Measurements from ENCODE around the gene GHRH.
A peak's percentile ranks its signal among the peaks of the same experiment; 100 is the strongest.

The GHRH gene

DNA sequence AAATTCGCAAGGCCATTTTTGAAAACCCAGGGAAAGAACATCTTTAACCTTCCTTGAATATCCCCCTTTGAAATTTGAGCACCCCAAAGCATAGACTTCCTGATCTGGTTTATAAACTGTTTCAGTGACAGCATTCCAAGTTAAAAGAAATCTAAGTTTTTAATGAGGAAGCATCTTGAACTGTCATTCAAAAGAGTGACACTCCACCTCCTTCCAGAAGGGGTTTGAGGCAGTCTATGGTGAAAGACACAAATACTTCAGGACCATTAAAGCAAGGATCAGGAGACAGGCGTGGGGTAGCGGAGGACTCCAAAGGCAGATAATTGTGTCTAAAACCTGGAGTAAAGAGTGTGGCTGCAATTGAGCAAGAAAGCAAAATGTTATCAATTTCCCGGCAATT, 691 bp downstream of the GHRH start:
- no peak for DNase-seq (ENCODE audit: low spot score)

DNA sequence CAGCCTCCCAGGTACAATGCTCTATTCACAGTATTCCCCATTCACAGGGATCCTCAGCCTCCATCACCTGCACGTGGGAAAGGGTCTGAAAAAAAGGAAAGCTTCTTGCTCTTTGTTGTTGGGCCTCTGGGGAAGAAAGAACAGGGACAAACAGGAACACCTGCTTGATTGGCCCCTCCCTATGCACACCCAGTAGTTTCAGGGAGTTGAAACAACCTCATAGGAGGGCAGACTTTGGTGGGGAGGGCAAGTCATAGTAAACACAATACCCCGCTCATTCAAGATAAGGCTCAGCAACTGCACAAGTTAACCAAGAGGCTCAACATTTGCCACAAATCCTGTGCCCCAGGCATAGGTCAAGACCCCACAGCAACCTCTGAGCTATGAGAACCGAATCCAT, 1.7 kb downstream of the GHRH start:
- no peak for DNase-seq (ENCODE audit: low spot score)

DNA sequence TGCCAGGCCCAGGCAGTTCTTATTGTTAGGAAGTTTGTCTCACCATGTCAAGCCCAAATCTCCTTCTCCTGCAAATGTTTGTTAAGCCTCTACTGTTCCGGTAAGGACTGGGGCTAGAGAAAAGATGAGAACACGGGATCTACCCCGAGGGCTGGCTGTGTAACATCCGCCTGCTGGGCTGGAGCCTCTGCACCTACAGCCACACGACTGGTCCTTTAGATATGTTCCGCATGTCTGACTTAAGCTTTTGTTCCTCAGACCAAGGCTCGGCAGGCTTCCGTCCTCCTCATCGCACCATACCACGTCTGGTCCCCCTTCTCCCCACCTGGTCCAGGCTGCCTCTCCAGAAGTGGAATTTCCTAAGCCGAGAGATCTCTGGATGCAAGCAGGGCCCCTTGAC, 2.6 kb downstream of the GHRH start:
- no peak for DNase-seq (ENCODE audit: low spot score)

DNA sequence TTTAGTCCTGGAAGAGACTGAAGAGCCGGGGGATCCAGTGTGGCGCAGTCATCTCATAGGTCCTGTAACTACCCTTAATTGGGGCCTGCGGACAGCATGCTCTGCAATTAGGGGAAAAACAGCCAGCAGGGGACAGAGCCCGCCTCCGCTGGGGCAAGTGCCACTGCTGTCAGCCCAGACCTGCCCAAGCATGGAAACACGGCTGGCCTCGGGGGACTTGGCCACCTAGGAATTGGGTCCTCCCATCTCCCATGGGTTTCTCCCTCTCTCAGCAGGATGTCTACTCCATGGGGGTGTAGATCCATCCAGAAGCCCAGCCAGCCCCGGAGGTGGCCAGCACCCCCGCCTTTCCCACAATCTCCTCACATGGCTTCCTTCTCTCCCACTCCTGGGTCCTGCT, 3.6 kb downstream of the GHRH start:
- peak; percentile 52 for DNase-seq (ENCODE audit: low spot score)

DNA sequence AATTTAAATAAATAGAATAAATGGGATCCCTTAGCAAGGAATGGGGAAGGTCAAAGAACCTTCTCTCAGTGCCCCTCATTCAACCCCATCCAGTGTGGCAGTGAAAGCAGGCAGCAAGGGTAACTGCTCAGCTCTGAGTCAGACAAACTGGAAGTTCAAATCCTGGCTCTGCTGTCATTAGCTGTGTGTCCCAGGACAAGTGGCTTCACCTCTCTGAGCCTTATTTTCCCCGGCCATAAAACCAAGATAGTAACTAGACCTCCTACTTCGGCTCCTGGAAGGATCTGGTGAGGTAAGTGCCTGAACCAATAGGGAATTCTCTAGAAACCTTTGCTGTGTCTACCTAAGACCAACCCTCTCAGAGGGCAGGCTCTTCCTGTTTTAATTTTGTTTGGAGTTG, 4.1 kb downstream of the GHRH start:
- DNase-seq (ENCODE audit: low spot score), result no peak

DNA sequence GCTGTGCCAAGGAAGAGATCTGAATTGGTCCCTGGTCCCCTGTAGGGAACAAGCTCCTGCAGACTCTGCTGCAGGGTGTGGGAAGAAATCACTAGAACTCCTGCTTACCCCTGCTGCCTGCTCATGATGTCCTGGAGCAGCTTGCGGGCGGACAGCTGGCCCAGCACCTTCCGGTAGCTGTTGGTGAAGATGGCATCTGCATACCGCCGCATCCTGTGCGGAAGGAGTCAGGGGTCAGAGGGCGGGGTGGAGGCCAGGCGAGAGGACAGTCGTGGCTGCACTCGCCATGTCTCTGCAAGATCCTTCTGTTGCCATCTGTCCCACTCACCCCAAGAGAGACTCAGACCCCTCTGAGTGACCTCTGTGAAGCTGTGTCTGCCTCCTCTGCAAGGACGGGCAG, 5.3 kb downstream of the GHRH start:
- DNase-seq (ENCODE audit: low spot score), result no peak

DNA sequence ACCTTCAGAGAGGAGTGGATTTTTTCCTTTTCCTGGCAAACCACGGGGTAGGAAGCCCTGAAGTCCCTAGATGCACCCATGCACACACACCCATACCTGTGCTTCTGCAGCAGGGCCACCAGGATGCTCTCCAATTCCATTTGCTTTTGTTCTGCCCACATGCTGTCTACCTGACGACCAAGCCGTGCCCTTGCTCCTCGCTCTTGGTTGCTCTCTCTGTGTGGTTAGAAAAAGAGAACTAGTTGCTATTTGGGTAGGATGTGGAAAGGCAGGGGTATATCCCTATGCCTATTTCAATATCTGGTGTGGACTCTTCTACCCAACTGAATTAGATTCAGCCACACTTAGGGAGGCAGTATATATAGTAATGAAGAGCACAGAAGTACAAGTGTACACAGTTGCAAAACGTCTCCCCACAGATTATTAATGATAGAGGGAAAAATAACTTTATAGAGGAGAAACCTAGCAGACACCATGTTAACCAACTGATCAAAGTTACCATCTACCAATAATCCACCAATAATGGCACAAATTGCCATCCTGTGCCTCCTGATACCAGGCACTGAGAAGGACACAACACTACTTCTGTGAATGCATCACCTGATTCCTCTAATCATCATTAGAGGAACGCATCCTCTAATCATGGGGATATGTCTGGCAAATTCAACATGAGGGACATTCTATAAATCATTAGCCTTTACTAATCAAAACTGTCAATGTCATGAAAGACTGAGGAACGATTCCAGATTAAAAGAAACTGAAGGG, 7.3 kb downstream of the GHRH start:
- no peak for DNase-seq (ENCODE audit: low spot score)

DNA sequence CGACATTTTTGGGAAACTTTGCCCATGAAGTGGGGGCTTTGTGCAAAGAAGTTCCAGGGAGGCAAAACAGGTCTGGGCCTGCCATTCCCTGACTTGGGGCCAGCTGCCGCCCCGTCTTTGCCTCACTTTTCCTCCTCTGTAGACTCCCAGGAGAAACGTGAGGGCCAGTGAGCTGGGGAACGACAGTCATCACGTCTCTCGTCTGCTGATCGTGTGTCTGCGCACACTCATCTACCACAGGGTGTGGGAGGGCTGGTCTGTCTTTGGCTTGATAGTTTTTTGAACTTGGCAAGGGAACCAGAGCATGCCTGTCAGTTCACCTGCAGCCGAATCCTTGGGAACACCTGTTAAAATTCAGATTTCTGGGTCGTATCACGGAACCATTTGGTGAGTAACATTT, 8.5 kb downstream of the GHRH start:
- DNase-seq (ENCODE audit: low spot score), result no peak

DNA sequence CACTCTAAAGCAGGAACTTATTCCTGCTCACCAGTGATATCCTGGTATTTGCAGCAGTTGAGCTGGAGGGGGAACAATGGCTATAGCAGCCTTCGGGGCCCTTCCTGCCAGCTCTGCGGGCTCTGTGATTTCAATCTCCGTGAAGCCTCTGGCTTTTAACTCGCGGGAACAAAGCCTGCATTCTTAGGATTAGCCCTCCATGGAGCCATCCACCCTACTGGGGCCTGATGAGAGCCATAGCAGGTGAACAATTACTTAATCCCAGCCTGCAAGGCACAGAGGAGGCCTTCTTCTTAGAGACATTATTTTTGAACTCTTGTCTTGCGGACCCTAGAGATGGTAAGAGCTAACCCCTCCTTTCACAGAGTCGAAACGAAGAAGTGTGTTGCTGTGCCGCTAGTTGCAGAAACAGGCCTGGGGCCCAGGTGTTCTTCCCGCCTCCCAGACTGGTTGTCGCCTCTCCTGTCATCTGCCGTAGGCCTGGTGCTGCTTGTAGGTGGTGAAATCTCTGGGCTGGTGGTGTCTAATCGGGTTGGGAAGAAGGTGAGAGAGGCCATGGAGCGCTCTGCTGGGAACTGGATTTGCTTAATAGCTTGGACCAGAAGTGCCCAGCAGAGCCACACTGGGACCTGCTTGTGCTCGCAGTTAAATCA, 9.7 kb downstream of the GHRH start:
- peak; percentile 31 for DNase-seq (ENCODE audit: low spot score)

DNA sequence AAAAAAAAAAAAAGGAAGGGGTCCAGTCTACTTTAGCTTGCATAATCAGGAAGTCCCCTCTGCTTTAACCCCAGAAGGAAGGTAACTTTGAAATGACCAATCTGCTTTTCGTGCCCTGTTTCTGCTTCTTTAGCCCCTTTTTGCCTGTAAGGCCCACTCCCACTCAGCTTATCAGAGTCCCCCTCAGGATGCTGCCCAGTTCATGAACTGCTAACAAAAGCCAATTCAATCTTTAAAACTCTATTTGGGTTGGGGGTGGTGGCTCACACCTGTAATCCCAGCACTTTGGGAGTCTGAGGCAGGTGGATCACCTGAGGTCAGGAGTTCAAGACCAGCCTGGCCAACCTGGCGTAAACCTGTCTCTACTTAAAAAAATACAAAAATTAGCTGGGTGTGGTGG, 12.3 kb downstream of the GHRH start:
- no peak for DNase-seq (ENCODE audit: low spot score)

DNA sequence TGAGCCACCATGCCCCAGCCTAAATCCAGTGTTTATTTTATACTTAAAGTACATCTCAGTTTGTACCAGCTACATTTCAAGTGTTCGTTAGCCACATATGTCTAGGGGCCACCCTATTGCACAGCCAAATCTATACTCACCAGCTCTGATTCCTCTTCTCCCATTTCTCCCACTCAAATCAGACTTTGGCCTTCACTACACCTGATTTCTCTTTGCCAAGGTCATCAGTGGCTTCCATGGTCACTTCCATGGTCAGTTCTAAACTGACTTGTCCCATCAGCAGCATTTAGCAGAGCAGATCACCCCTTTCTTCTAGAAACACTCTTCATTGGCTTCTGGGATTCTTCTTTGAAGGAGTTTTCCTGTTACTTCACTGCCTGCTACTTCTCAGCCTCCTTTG, 14.1 kb downstream of the GHRH start:
- no peak for DNase-seq (ENCODE audit: low spot score)

DNA sequence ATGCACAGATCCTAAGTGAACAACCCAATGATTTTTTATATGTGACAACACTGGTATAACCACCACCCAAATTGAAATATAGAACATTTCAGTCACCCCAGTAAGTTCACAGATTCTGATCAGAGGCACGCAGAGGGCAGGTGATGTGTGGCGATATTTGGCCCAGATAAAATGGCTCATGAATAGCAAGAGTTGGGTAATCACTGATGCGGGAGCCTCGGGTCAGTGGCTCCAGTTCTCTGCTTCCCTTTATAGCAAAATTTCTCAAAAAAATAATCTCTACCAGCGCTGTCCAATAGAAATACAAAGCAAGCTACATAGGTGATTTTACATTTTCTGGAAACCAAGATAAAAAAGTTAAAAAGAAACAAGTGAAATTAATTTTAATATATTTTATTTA, 14.9 kb downstream of the GHRH start:
- no peak for DNase-seq (ENCODE audit: low spot score)

DNA sequence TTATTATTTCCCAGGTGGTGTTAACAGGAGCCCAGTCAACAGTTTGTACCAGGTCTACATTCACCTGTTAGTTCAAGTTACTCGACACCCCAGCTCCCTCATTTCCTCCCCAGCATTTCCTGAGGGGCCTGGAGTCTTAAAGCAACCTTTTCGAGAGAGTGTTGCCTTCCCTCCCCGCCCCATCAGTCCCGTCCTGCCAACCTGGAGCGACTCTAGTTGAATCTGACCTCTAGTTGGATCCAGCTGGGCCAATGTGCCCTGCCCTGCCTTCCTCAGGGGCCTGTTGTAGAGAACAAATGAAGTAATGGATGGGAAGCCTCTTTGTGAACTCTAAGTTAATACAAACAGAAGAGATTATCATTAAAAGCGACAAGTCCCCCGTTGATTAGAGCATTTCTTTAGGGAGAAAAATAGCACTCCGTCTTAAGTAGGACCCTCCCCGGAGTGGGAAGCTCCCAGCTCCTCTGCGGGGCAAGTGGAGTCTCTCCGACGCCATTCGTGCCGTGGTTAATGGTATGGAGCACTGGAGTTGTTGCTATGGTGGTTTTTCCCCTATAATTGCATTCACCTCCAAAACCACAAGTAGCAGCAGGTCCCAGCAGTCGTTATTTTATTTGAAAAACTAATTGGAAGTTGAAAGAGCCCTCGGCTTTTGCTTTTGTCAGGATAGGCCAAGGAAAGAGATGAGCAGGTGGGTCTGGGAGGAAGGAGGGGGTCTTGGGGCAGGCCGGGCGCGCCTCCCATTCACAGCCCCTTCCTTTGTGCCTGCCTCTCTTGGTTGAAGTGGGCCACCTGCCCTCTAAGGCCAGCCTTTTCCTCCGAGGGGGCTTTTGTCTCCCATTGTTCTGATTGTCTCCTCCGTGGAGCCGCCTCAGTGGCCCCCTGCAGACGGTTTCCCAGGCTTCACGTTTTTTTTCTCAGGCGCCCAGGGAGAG, 16.1 kb downstream of the GHRH start:
- DNase-seq (ENCODE audit: low spot score), result peak; percentile 60

DNA sequence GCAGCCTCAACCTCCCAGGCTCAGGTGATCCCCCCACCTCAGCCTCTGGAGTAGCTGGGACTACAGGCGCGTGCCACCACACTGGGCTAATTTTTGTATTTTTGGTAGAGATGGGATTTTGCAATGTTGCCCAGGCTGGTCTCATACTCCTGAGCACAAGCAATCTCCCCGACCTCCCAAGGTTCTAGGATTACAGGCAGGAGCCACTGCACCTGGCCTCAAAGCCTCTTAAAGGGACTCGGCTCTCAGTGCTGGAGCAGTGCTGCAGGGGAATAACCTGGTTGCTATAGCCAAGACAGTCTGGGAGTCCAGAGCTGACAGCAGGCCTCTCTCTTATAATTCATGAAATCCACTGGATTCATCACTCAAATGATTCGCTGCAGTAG, 17.0 kb downstream of the GHRH start:
- DNase-seq (ENCODE audit: low spot score), result no peak

DNA sequence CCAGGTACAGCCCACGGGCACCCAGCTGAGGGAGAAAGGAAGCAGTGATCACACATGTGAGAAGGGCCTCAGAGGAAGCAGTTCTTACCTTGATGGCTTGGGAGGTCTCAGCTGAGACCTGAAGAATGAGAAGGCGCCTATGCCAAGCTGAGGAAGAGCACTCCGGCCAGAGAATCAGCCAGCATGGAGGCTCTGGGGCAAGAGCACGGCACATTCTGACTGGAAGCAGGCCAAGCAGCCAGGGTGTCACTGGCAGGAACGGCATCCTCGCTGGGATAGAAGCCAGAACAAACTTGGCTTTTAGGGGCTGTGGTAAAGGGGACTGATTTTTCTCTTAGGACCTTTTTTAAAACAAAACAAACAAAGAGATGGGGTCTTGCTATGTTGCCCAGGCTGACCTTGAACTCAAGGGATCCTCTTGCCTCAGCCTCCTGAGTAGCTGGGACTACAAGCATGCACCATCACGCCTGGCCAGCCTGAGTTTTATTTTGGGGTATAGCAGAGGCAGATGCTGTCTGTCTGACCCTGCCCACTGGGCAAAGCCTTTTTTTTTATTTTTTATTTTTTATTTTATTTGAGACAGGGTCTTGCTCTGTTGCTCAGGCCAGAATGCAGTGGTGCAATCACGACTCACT, 17.6 kb downstream of the GHRH start:
- no peak for DNase-seq (ENCODE audit: low spot score)

DNA sequence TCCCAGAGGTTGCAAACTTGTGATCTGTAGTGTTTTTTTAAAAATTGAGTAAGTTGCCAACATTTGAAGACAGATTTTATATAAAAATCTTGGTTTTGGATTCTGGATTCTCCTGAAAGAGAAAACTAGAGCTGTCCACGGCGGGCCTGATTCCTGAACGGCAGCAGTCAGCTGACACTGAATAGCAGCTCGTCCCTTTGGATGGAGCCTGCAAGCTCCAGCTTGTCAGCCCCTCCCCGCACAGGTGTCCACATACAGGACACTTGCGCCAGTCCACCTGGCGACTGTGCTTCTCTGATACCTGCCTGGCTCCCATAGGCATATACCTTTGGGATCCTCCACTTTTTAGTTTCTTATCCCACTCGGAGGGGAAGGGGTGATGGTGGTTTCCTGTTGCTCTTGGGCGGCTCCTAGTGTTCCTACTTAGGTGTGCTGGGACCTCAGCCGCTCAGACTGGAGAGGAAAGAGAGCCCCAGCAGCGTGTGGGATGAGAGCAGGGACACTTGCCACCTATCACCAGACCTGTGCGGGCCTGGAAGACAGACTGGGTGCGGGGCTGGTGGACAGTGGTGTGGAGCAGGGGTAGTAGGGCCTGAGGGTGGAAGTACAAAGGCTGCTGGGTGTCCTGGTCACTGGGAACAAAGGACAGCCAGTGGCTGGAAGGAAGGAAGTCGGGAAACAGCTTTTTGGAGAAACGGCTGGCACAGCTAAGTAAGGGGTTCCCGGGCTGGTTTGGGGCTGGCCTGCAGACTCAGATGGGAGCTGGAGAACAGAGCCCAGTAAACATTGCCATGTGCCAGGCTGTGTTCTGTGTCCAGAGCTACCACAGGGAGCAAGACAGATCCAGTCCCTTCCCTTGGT, 18.3 kb downstream of the GHRH start:
- peak; percentile 43 for DNase-seq (ENCODE audit: low spot score)

DNA sequence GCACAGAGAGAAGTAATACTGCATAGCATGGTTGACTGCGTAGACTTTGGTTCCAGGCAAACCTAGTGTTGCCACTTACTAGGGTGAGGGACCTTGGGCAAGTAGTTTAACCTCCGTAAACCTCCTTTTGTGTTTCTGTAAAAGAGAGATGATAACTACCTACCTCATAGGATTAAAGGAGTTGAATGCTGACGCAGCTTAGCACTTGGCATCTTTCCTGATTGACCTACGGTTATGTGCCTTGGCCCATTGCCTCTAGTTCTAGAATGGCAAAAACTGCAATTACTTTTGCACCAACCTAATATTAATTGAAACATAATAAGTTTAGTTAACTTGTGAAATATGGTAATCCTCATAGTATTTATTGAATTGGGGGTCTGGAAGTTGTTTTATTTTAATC, 19.1 kb downstream of the GHRH start:
- no peak for DNase-seq (ENCODE audit: low spot score)

DNA sequence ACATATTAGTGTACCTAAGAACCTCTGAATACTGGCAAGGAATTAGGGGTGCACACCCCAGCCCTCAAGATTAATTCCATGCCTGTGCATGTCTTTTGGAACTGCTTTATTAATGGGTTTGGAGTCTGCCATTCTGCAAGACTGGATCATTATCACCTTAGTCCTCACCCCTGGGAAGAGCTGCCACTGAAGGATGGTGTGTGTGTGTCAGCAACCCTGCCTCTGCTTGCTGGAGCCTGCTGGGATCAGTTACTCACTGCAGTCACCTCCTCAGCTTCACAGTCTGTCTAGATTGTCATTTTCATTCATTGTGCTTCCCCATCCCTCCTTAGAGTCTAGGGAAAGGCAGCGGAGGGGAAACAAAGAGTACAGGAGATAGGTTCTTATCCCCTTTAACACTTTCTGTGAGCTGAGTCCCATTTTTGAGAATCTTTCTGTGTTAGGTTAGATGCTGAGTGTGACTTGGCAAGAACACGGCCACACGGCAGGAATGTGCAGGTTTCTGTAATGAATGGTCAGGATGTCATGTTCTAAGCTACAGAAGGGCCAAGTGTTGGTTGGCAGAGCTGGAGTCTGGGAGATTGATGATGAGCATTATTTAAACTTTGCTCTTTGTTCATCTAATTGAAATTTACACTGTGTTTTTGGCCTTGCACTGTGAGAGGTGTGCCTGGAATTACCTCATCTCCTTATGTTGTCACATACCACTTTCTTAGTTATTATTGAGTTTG, 21.1 kb downstream of the GHRH start:
- DNase-seq (ENCODE audit: low spot score), result no peak

DNA sequence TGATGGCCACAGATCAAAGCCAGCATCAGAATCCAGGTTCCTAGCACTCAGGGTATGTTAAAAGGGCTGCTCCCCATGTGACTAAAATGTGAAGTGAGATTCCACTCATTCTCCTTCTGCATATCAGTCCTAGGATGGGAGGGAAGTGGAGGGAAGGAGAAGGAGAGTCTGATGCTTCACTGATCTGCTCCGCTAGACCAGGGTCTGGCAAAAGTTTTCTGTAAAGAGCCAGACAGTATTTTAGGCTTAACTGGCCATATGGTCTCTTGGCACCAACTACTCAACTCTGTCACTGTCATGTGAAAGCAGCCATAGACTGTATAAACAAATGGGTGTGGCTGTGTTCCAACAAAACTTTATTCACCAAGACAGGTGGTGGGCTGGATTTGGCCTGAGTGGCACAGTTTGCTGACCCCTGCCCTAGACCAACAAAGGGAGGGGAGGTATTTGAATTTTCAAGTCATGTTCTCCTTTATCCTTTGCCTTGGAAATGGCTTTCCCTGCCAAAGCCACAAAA, 22.6 kb downstream of the GHRH start:
- DNase-seq (ENCODE audit: low spot score), result no peak

DNA sequence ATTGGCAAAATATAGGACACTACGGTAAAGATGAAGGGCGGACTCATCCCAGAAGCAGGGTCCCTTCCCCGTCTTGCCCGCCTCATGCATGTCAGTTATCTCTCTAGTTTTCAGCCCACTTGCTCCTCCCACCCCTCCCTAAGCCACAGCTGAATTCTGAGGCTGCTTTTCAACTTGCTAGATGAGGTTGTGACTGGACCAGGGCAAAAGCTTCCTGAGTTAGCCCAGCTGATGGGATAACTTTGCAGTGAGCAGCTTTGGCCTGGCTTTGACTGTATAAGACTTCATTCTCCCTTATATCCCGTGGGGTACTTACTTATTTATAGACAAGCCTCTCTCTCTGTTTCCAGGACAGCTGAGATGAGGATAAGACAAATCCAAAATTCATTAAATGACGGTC, 23.2 kb downstream of the GHRH start:
- no peak for DNase-seq (ENCODE audit: low spot score)

DNA sequence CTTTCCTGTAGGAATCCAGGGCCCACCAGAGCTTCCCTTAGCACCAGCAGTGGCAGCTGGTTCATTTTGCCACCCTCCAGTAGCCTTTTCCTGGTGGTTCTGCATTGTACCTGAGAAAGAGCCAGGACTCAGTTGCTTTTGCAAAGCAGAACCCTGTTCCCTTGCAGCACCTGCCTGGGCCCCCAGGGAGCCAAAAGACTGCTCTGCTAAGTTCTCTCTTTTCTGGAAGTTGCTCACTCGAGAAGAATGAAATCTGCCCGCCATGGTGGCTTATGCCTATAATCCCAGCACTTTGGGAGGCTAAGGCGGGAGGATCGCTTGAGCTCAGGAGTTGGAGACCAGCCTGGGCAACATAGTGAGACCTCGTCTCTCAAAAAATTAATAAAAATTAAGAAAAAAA, 24.0 kb downstream of the GHRH start:
- no peak for DNase-seq (ENCODE audit: low spot score)

Measured in iPS-NIHi11 (cell line).